T follicular helper cell (primary cell): ENCODE measurements around the gene SRCIN1.
"Not testable (repeated sequence)": the region's sequence is repeated elsewhere in the genome, so short reads cannot be mapped to it uniquely, and the experiment has no call there.

Experiments used
- DNase-seq: peaks from one replicate; pipeline ENCODE4 v3.0.0-alpha.2; 2020; ENCODE audit warnings: low read depth
- total RNA-seq, 2 experiments: gene quantifications; one replicate each; lab custom pipeline; 2026; lab: John Stamatoyannopoulos, UW

The SRCIN1 gene
- 0.09 to 0.18 reads per million in 2 experiments for total RNA-seq

GRCh38 chr17:38605841-38606645, at the start of gene SRCIN1:
SRCIN1 (minus strand) TSS chr17:38605952; CDS start chr17:38605705, 247 bp downstream.
- DNase-seq: no peak

- no peak for DNase-seq
Observed at GRCh38 chr17:38654411-38655398, 49.0 kb upstream of the SRCIN1 start.

- DNase-seq: no peak
Observed at GRCh38 chr17:38653679-38654078, 47.9 kb upstream of the SRCIN1 start.

- DNase-seq: no peak
Observed at GRCh38 chr17:38653230-38653629, 47.5 kb upstream of the SRCIN1 start.

- DNase-seq: not testable (repeated sequence)
Observed at GRCh38 chr17:38650653-38651173, 45.0 kb upstream of the SRCIN1 start.

- DNase-seq: no peak
Observed at GRCh38 chr17:38637951-38638350, 32.2 kb upstream of the SRCIN1 start.

GRCh38 chr17:38636054-38636453, 30.3 kb upstream of the SRCIN1 start:
- DNase-seq: no peak

GRCh38 chr17:38632334-38632733, 26.6 kb upstream of the SRCIN1 start:
- DNase-seq: no peak

GRCh38 chr17:38628441-38628840, 22.7 kb upstream of the SRCIN1 start:
- no peak for DNase-seq

GRCh38 chr17:38627957-38628356, 22.2 kb upstream of the SRCIN1 start:
- no peak for DNase-seq

- not testable (repeated sequence) for DNase-seq
Observed at GRCh38 chr17:38626606-38627226, 21.0 kb upstream of the SRCIN1 start.

GRCh38 chr17:38625482-38625881, 19.7 kb upstream of the SRCIN1 start:
- DNase-seq: no peak

GRCh38 chr17:38624782-38625355, 19.1 kb upstream of the SRCIN1 start:
- DNase-seq: not testable (repeated sequence)

- no peak for DNase-seq
Observed at GRCh38 chr17:38621538-38621937, 15.8 kb upstream of the SRCIN1 start.

GRCh38 chr17:38620551-38621277, 15.0 kb upstream of the SRCIN1 start:
- DNase-seq: no peak

GRCh38 chr17:38619937-38620550, 14.3 kb upstream of the SRCIN1 start:
- DNase-seq: no peak

GRCh38 chr17:38619451-38619795, 13.7 kb upstream of the SRCIN1 start:
- no peak for DNase-seq

GRCh38 chr17:38617967-38618760, 12.4 kb upstream of the SRCIN1 start:
- no peak for DNase-seq

- no peak for DNase-seq
Observed at GRCh38 chr17:38617074-38617860, 11.5 kb upstream of the SRCIN1 start.
